HEK293T (cell line): ENCODE measurements around the gene CCNY.

Experiments used
- BHLHE40 ChIP-seq: fragments of 450-650 bp; IDR thresholded peaks from 2 replicates; pipeline ENCODE4 v1.6.1; 2016; ENCODE audit warnings: mild to moderate bottlenecking, moderate library complexity, borderline replicate concordance
- ELF4 ChIP-seq: fragments of 450-650 bp; IDR thresholded peaks from 2 replicates; pipeline ENCODE4 v1.6.1; 2017; ENCODE audit warnings: antibody characterized with exemption

DNA sequence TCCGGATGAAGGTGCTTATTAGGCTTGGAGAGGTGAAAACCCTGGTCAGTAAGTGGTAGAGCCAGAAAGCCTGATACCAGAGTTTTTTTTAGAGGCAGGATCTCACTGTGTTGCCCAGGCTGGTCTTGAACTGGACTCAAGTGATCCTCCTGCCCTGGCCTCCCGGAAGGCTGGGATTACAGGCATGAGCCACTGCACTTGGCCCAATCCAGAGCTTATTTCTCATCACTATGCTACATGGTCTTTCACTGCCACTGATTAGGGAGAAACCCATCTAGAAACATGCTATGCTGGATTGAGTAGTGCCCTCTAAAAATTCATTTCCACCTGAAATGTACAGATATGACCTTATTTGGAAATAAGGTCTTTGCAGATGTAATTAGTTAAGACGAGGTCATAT is 240.4 kb downstream of the CCNY start:
- TF ChIP-seq ELF4 (no peak), BHLHE40 (no peak)
